Activated naive CD4-positive, alpha-beta T cell treated with anti-CD3 and anti-CD28 coated beads, Interleukin-2, amount 10 ng/mL, durations not matched to agents 7 days and 5 days (primary cell): ENCODE data around the gene THOC6.

Experiments
- CTCF ChIA-PET: fragments of 350-600 bp; sonication (Branson Sonifier 250); formaldehyde crosslinking; loops from one replicate; lab custom pipeline; 2021; ENCODE audit warnings: antibody characterized with exemption; lab: Charles Lee
- DNase-seq: peaks from one replicate; pipeline ENCODE4 v3.0.0-alpha.2; 2020
- H3K27ac Mint-ChIP-seq: one replicate; pipeline ENCODE4 v1.8.0; 2021; ENCODE audit warnings: mild to moderate bottlenecking, moderate library complexity, mixed read lengths
- H3K27me3 Mint-ChIP-seq: one replicate; pipeline ENCODE4 v1.8.0; 2021; ENCODE audit warnings: mild to moderate bottlenecking, mixed read lengths
- H3K36me3 Mint-ChIP-seq: one replicate; pipeline ENCODE4 v1.8.0; 2021; ENCODE audit warnings: mixed read lengths
- H3K4me1 Mint-ChIP-seq: one replicate; pipeline ENCODE4 v1.8.0; 2021; ENCODE audit warnings: mixed read lengths
- H3K4me3 Mint-ChIP-seq: one replicate; pipeline ENCODE4 v1.8.0; 2021; ENCODE audit warnings: mild to moderate bottlenecking, moderate library complexity, mixed read lengths
- H3K9me3 Mint-ChIP-seq: one replicate; pipeline ENCODE4 v1.8.0; 2021; ENCODE audit warnings: mixed read lengths

THOC6 gene

GRCh38 chr16:3023669-3024478 is at the start of gene THOC6, which contains the start of gene HCFC1R1:
THOC6 (plus strand) TSS chr16:3024035; CDS start chr16:3024327, 292 bp downstream.
HCFC1R1 (minus strand) TSS chr16:3023942; CDS start chr16:3023941, 1 bp downstream.
- Mint-ChIP-seq H3K27ac (peak within 1 kb of the TSS; percentile 95), H3K36me3 (peaks cover 21% of the 10 kb centered on the region), H3K4me1 (peaks cover 71% of the 10 kb centered on the region), H3K9me3 (no peaks in the 10 kb centered on the region), H3K27me3 (peaks cover 35% of the 10 kb centered on the region), H3K4me3 (peak within 1 kb of the TSS; percentile 90)
- CTCF ChIA-PET = interaction anchor here (1.6 to 18.9 kb wide), 2 partner anchors 10 to 19 kb away, joined by 7 to 300 read pairs; partner anchors contain the start of gene CLDN9
- DNase-seq = peak; percentile 98

GRCh38 chr16:2974319-2975056 is 49.3 kb upstream of the THOC6 start:
- H3K36me3 Mint-ChIP-seq = peaks cover 23% of the 10 kb centered on the region
- no peaks in the 10 kb centered on the region for H3K27me3 Mint-ChIP-seq
- H3K4me1 Mint-ChIP-seq = peaks cover 34% of the 10 kb centered on the region
- CTCF ChIA-PET = interaction anchor here (1.1 to 1.2 kb wide), 2 partner anchors 11 to 54 kb away, joined by 3 read pairs; no protein-coding TSS in a partner anchor
- no peak overlapping the region for H3K27ac Mint-ChIP-seq
- H3K4me3 Mint-ChIP-seq = no peak overlapping the region
- DNase-seq = no peak
- no peaks in the 10 kb centered on the region for H3K9me3 Mint-ChIP-seq

GRCh38 chr16:2975161-2975795 is 48.6 kb upstream of the THOC6 start:
- H3K27me3 Mint-ChIP-seq = no peaks in the 10 kb centered on the region
- no peak overlapping the region for H3K27ac Mint-ChIP-seq
- CTCF ChIA-PET = interaction anchor here (1.1 to 1.2 kb wide), 2 partner anchors 12 to 53 kb away, joined by 3 read pairs; no protein-coding TSS in a partner anchor
- H3K9me3 Mint-ChIP-seq = no peaks in the 10 kb centered on the region
- H3K4me1 Mint-ChIP-seq = peaks cover 35% of the 10 kb centered on the region
- H3K4me3 Mint-ChIP-seq = no peak overlapping the region
- H3K36me3 Mint-ChIP-seq = peaks cover 23% of the 10 kb centered on the region
- DNase-seq = no peak

GRCh38 chr16:2976201-2976600 is 47.6 kb upstream of the THOC6 start:
- Mint-ChIP-seq H3K4me1 (peaks cover 32% of the 10 kb centered on the region), H3K36me3 (peaks cover 23% of the 10 kb centered on the region), H3K9me3 (no peaks in the 10 kb centered on the region), H3K27me3 (no peaks in the 10 kb centered on the region), H3K27ac (no peak overlapping the region), H3K4me3 (no peak overlapping the region)
- CTCF ChIA-PET = no interaction called here
- DNase-seq = no peak

- no peaks in the 10 kb centered on the region for H3K27me3 Mint-ChIP-seq
- no peak for DNase-seq
- no peak overlapping the region for H3K4me3 Mint-ChIP-seq
- H3K36me3 Mint-ChIP-seq = peaks cover 23% of the 10 kb centered on the region
- H3K27ac Mint-ChIP-seq = peak overlapping the region; percentile 67
- CTCF ChIA-PET = no interaction called here
- H3K4me1 Mint-ChIP-seq = peaks cover 36% of the 10 kb centered on the region
- no peaks in the 10 kb centered on the region for H3K9me3 Mint-ChIP-seq
Observed at GRCh38 chr16:2976673-2977072, 47.2 kb upstream of the THOC6 start.

GRCh38 chr16:2977440-2977839 is 46.4 kb upstream of the THOC6 start:
- CTCF ChIA-PET = interaction anchor here (1.2 to 1.3 kb wide), 2 partner anchors 7 to 51 kb away, joined by 3 to 6 read pairs; no protein-coding TSS in a partner anchor
- Mint-ChIP-seq H3K9me3 (no peaks in the 10 kb centered on the region), H3K36me3 (peaks cover 17% of the 10 kb centered on the region), H3K27me3 (peaks cover 2% of the 10 kb centered on the region), H3K27ac (no peak overlapping the region), H3K4me1 (peaks cover 35% of the 10 kb centered on the region), H3K4me3 (no peak overlapping the region)
- no peak for DNase-seq

GRCh38 chr16:2979669-2980226 is 44.1 kb upstream of the THOC6 start:
- Mint-ChIP-seq H3K27me3 (peaks cover 16% of the 10 kb centered on the region), H3K9me3 (no peaks in the 10 kb centered on the region), H3K4me1 (peaks cover 46% of the 10 kb centered on the region), H3K36me3 (peaks cover 13% of the 10 kb centered on the region), H3K4me3 (peak overlapping the region; percentile 88), H3K27ac (peak overlapping the region; percentile 86)
- CTCF ChIA-PET = interaction anchor here (1.5 to 2.2 kb wide), 2 partner anchors 10 to 28 kb away, joined by 5 to 14 read pairs; partner anchors contain the start of gene PAQR4
- DNase-seq = peak; percentile 60

GRCh38 chr16:2980227-2981176 is 43.3 kb upstream of the THOC6 start, which contains the start of gene PKMYT1:
PKMYT1 (minus strand) TSS chr16:2980446; CDS start chr16:2979657, 789 bp downstream.
- H3K27ac Mint-ChIP-seq = peak within 1 kb of the TSS; percentile 86
- H3K36me3 Mint-ChIP-seq = peaks cover 13% of the 10 kb centered on the region
- CTCF ChIA-PET = interaction anchor here (1.0 to 2.2 kb wide), 6 partner anchors 11 to 76 kb away, joined by 3 to 14 read pairs (median 4); partner anchors contain the start of gene PAQR4
- DNase-seq = peak; percentile 95
- no peaks in the 10 kb centered on the region for H3K9me3 Mint-ChIP-seq
- peaks cover 21% of the 10 kb centered on the region for H3K27me3 Mint-ChIP-seq
- H3K4me1 Mint-ChIP-seq = peaks cover 46% of the 10 kb centered on the region
- peak within 1 kb of the TSS; percentile 88 for H3K4me3 Mint-ChIP-seq

- Mint-ChIP-seq H3K27ac (peak overlapping the region; percentile 82), H3K27me3 (peaks cover 29% of the 10 kb centered on the region), H3K4me3 (peak overlapping the region; percentile 88), H3K9me3 (no peaks in the 10 kb centered on the region), H3K36me3 (peaks cover 13% of the 10 kb centered on the region), H3K4me1 (peaks cover 46% of the 10 kb centered on the region)
- CTCF ChIA-PET = interaction anchor here (1.0 to 2.2 kb wide), 7 partner anchors 12 to 75 kb away, joined by 3 to 14 read pairs (median 4); partner anchors contain the start of gene PAQR4
- DNase-seq = no peak
Observed at GRCh38 chr16:2981177-2981898, 42.5 kb upstream of the THOC6 start.

- Mint-ChIP-seq H3K9me3 (no peaks in the 10 kb centered on the region), H3K27me3 (peaks cover 34% of the 10 kb centered on the region), H3K4me3 (peak overlapping the region; percentile 88), H3K4me1 (peaks cover 44% of the 10 kb centered on the region), H3K36me3 (peaks cover 12% of the 10 kb centered on the region), H3K27ac (peak overlapping the region; percentile 75)
- no peak for DNase-seq
- CTCF ChIA-PET = interaction anchor here (1.2 to 2.2 kb wide), 5 partner anchors 12 to 55 kb away, joined by 3 to 14 read pairs (median 4); partner anchors contain the start of gene PAQR4
Observed at GRCh38 chr16:2981899-2982250, 42.0 kb upstream of the THOC6 start.

GRCh38 chr16:2982402-2982801 is 41.4 kb upstream of the THOC6 start:
- peaks cover 7% of the 10 kb centered on the region for H3K36me3 Mint-ChIP-seq
- H3K4me1 Mint-ChIP-seq = peaks cover 39% of the 10 kb centered on the region
- H3K9me3 Mint-ChIP-seq = no peaks in the 10 kb centered on the region
- peaks cover 36% of the 10 kb centered on the region for H3K27me3 Mint-ChIP-seq
- DNase-seq = no peak
- no peak overlapping the region for H3K4me3 Mint-ChIP-seq
- CTCF ChIA-PET = interaction anchor here (0.9 to 1.3 kb wide), 4 partner anchors 12 to 106 kb away, joined by 3 to 5 read pairs (median 3); no protein-coding TSS in a partner anchor
- no peak overlapping the region for H3K27ac Mint-ChIP-seq

GRCh38 chr16:2983706-2984136 is 40.1 kb upstream of the THOC6 start:
- H3K9me3 Mint-ChIP-seq = no peaks in the 10 kb centered on the region
- DNase-seq = peak; percentile 79
- no peaks in the 10 kb centered on the region for H3K36me3 Mint-ChIP-seq
- peaks cover 48% of the 10 kb centered on the region for H3K27me3 Mint-ChIP-seq
- H3K4me3 Mint-ChIP-seq = peak overlapping the region; percentile 38
- H3K27ac Mint-ChIP-seq = no peak overlapping the region
- H3K4me1 Mint-ChIP-seq = peaks cover 30% of the 10 kb centered on the region
- CTCF ChIA-PET = interaction anchor here (0.6 to 1.2 kb wide), 4 partner anchors 19 to 57 kb away, joined by 3 read pairs; no protein-coding TSS in a partner anchor
